GM19463 (cell line): ENCODE results near the gene IZUMO1.
"Not testable (repeated sequence)": the region's sequence is repeated elsewhere in the genome, so short reads cannot be mapped to it uniquely, and the experiment has no call there.

Experiments used
- ATAC-seq: cut with Tn5 transposase; IDR thresholded peaks from one replicate; pipeline ENCODE4 v1.9.1; 2021; ENCODE audit warnings: mild to moderate bottlenecking, moderate library complexity; ENCODE audit not compliant: unreplicated experiment

IZUMO1 gene

DNA sequence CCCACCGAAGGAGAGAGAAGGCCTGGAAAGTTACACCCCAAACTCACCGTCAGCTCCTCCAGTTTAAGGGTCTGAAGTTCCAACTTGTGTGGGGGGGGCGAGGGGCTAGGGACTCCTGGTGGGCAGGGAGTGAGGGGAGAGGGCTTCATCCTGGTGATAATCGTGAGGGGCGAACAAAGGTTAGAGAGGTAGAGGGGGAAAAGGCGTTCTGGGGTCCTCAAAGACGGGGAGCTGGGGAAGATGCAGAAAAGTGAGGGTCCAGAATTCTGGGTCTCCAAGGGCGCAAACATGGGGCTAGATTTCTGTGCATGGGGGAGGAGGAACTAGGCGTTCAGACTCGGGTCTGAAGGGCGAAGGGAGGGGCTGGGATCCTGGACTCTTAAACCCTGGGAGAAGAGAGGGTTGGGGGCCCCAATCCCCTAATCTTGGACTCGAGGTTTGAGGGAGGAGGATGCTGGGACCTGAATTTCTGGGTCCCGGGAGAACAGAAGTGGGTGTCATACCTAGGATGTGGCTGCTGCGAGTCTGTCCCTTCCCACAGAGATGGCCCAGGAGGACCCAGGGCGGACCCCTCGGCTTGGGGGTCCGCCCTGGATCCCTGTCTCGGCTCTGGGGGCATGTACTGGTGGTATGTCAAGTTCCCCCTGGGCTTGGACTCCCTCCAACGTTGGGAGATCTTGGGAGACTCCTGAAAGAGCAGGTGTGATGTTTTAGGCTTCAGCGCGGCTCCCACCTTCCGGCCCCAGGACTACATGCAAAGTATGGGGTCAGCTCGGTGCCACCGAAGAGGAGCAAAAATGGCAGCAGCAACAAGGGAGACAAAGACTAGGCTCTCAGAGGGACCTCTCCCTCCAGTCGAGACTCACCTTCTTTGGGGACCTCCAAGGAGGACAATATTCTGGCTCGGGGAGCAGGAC lies 31.7 kb downstream of the IZUMO1 start:
- no peak for ATAC-seq

- peak; percentile 88 for ATAC-seq
Measured at GRCh38 chr19:48713864-48714755, 32.6 kb downstream of the IZUMO1 start.

- no peak for ATAC-seq
Measured at GRCh38 chr19:48713041-48713863, 33.5 kb downstream of the IZUMO1 start.

- no peak for ATAC-seq
Measured at GRCh38 chr19:48711106-48711662, 35.5 kb downstream of the IZUMO1 start.

DNA sequence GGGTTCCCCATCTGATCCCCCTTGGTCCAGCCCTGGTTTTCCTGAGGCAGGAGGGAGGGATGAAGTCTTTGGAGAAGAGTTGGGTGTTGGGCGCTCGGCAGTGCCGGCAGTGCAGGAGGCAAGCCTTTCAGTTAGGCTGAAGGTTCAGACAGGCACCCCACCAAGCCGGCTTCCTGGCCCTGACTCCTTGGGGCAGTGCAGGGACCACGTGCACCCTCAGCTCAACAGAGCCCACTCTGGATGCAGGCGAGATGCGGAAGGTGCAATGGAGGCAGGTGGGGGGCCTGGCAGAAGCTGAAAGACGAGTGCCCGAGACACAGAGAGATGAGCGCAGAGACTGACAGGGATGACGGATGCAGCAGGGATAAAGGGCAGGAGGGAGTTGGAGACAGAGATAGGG lies 38.2 kb downstream of the IZUMO1 start:
- no peak for ATAC-seq

- no peak for ATAC-seq
Measured at GRCh38 chr19:48705431-48705830, 41.3 kb downstream of the IZUMO1 start.

GRCh38 chr19:48703316-48703715 lies 43.4 kb downstream of the IZUMO1 start:
- ATAC-seq = no peak

DNA sequence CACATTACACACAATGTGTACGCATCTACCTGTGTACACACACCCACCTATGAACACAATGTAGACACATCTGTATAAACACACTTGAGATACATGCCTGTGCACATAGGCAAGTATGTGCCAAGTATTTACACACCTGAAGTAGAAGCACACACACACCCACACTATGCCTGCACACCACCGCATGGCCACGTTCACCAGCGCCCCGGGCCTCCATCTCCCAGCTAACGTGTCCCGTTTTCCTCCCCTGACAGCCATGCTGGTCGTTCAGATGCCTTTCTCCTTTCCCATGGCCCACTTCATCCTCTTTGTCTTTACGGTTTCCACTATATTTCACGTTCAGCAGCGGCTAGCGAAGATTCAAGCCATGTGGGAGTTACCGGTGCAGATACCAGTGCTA lies 44.0 kb downstream of the IZUMO1 start:
- ATAC-seq = no peak

- no peak for ATAC-seq
Measured at GRCh38 chr19:48698046-48698445, 48.7 kb downstream of the IZUMO1 start.

- ATAC-seq = no peak
Measured at GRCh38 chr19:48696353-48697010, 50.2 kb downstream of the IZUMO1 start.

GRCh38 chr19:48695743-48696352 lies 50.9 kb downstream of the IZUMO1 start, which contains the start of gene FUT2:
TSS of gene FUT2 (plus strand) at chr19:48695971. CDS start at chr19:48702957, 6,986 bp downstream.
- no peak for ATAC-seq

GRCh38 chr19:48693629-48694028 lies 53.1 kb downstream of the IZUMO1 start:
- ATAC-seq = not testable (repeated sequence)
